ENCODE measurements around the gene TCFL5.

The TCFL5 gene

GRCh38 chr20:62814060-62814708, 47.4 kb downstream of the TCFL5 start:
- no peak overlapping the region for H3K27ac Mint-ChIP-seq
- no peak overlapping the region for H3K4me3 Mint-ChIP-seq
- H3K36me3 Mint-ChIP-seq: no peaks in the 10 kb centered on the region
- peaks cover 3% of the 10 kb centered on the region for H3K27me3 Mint-ChIP-seq
- no peaks in the 10 kb centered on the region for H3K9me3 Mint-ChIP-seq (ENCODE audit: low read depth)
- peaks cover 9% of the 10 kb centered on the region for H3K4me1 Mint-ChIP-seq (ENCODE audit: low read depth)

GRCh38 chr20:62813588-62813987, 48.0 kb downstream of the TCFL5 start:
- Mint-ChIP-seq H3K4me3 (no peak overlapping the region), H3K4me1 (ENCODE audit: low read depth) (peaks cover 9% of the 10 kb centered on the region), H3K27me3 (peaks cover 3% of the 10 kb centered on the region), H3K9me3 (ENCODE audit: low read depth) (no peaks in the 10 kb centered on the region), H3K27ac (no peak overlapping the region), H3K36me3 (no peaks in the 10 kb centered on the region)

- H3K36me3 Mint-ChIP-seq: no peaks in the 10 kb centered on the region
- peaks cover 3% of the 10 kb centered on the region for H3K27me3 Mint-ChIP-seq
- H3K4me3 Mint-ChIP-seq: no peak overlapping the region
- H3K9me3 Mint-ChIP-seq (ENCODE audit: low read depth): no peaks in the 10 kb centered on the region
- H3K4me1 Mint-ChIP-seq (ENCODE audit: low read depth): peaks cover 14% of the 10 kb centered on the region
- H3K27ac Mint-ChIP-seq: no peak overlapping the region
Observed at GRCh38 chr20:62812907-62813200, 48.8 kb downstream of the TCFL5 start.

GRCh38 chr20:62812181-62812906, 49.3 kb downstream of the TCFL5 start:
- Mint-ChIP-seq H3K4me3 (no peak overlapping the region), H3K27ac (no peak overlapping the region), H3K36me3 (no peaks in the 10 kb centered on the region), H3K9me3 (ENCODE audit: low read depth) (no peaks in the 10 kb centered on the region), H3K27me3 (peaks cover 3% of the 10 kb centered on the region), H3K4me1 (ENCODE audit: low read depth) (peaks cover 19% of the 10 kb centered on the region)

GRCh38 chr20:62811720-62812119, 49.9 kb downstream of the TCFL5 start:
- Mint-ChIP-seq H3K27me3 (peaks cover 3% of the 10 kb centered on the region), H3K4me1 (ENCODE audit: low read depth) (peaks cover 21% of the 10 kb centered on the region), H3K36me3 (no peaks in the 10 kb centered on the region), H3K27ac (no peak overlapping the region), H3K9me3 (ENCODE audit: low read depth) (no peaks in the 10 kb centered on the region), H3K4me3 (no peak overlapping the region)

GRCh38 chr20:62811320-62811719, 50.3 kb downstream of the TCFL5 start:
- Mint-ChIP-seq H3K4me1 (ENCODE audit: low read depth) (peaks cover 25% of the 10 kb centered on the region), H3K27ac (no peak overlapping the region), H3K36me3 (no peaks in the 10 kb centered on the region), H3K9me3 (ENCODE audit: low read depth) (no peaks in the 10 kb centered on the region), H3K4me3 (no peak overlapping the region), H3K27me3 (peaks cover 3% of the 10 kb centered on the region)

GRCh38 chr20:62809530-62810428, 51.8 kb downstream of the TCFL5 start:
- Mint-ChIP-seq H3K36me3 (no peaks in the 10 kb centered on the region), H3K4me1 (ENCODE audit: low read depth) (peaks cover 16% of the 10 kb centered on the region), H3K27me3 (no peaks in the 10 kb centered on the region), H3K27ac (no peak overlapping the region), H3K9me3 (ENCODE audit: low read depth) (no peaks in the 10 kb centered on the region), H3K4me3 (no peak overlapping the region)

GRCh38 chr20:62808211-62808865, 53.3 kb downstream of the TCFL5 start:
- H3K9me3 Mint-ChIP-seq (ENCODE audit: low read depth): no peaks in the 10 kb centered on the region
- H3K36me3 Mint-ChIP-seq: no peaks in the 10 kb centered on the region
- H3K4me3 Mint-ChIP-seq: peak overlapping the region; percentile 72
- H3K27ac Mint-ChIP-seq: no peak overlapping the region
- H3K4me1 Mint-ChIP-seq (ENCODE audit: low read depth): peaks cover 23% of the 10 kb centered on the region
- H3K27me3 Mint-ChIP-seq: no peaks in the 10 kb centered on the region

GRCh38 chr20:62807444-62808210, 54.0 kb downstream of the TCFL5 start:
- no peaks in the 10 kb centered on the region for H3K27me3 Mint-ChIP-seq
- no peaks in the 10 kb centered on the region for H3K9me3 Mint-ChIP-seq (ENCODE audit: low read depth)
- H3K4me1 Mint-ChIP-seq (ENCODE audit: low read depth): peaks cover 23% of the 10 kb centered on the region
- no peaks in the 10 kb centered on the region for H3K36me3 Mint-ChIP-seq
- H3K27ac Mint-ChIP-seq: peak overlapping the region; percentile 16
- H3K4me3 Mint-ChIP-seq: no peak overlapping the region

- H3K36me3 Mint-ChIP-seq: no peaks in the 10 kb centered on the region
- H3K4me1 Mint-ChIP-seq (ENCODE audit: low read depth): peaks cover 23% of the 10 kb centered on the region
- no peaks in the 10 kb centered on the region for H3K27me3 Mint-ChIP-seq
- H3K27ac Mint-ChIP-seq: peak overlapping the region; percentile 10
- H3K9me3 Mint-ChIP-seq (ENCODE audit: low read depth): no peaks in the 10 kb centered on the region
- peak overlapping the region; percentile 74 for H3K4me3 Mint-ChIP-seq
Observed at GRCh38 chr20:62806383-62807050, 55.1 kb downstream of the TCFL5 start.

- no peaks in the 10 kb centered on the region for H3K9me3 Mint-ChIP-seq (ENCODE audit: low read depth)
- peak overlapping the region; percentile 86 for H3K4me3 Mint-ChIP-seq
- H3K27ac Mint-ChIP-seq: peak overlapping the region; percentile 28
- H3K36me3 Mint-ChIP-seq: no peaks in the 10 kb centered on the region
- H3K4me1 Mint-ChIP-seq (ENCODE audit: low read depth): peaks cover 23% of the 10 kb centered on the region
- no peaks in the 10 kb centered on the region for H3K27me3 Mint-ChIP-seq
Observed at GRCh38 chr20:62805711-62806382, 55.8 kb downstream of the TCFL5 start.

- peaks cover 23% of the 10 kb centered on the region for H3K4me1 Mint-ChIP-seq (ENCODE audit: low read depth)
- H3K27ac Mint-ChIP-seq: no peak overlapping the region
- no peaks in the 10 kb centered on the region for H3K9me3 Mint-ChIP-seq (ENCODE audit: low read depth)
- H3K27me3 Mint-ChIP-seq: no peaks in the 10 kb centered on the region
- H3K4me3 Mint-ChIP-seq: peak overlapping the region; percentile 86
- H3K36me3 Mint-ChIP-seq: no peaks in the 10 kb centered on the region
Observed at GRCh38 chr20:62805155-62805710, 56.4 kb downstream of the TCFL5 start.

- H3K4me1 Mint-ChIP-seq (ENCODE audit: low read depth): peaks cover 23% of the 10 kb centered on the region
- no peaks in the 10 kb centered on the region for H3K9me3 Mint-ChIP-seq (ENCODE audit: low read depth)
- H3K27me3 Mint-ChIP-seq: no peaks in the 10 kb centered on the region
- peak within 1 kb of the TSS; percentile 95 for H3K27ac Mint-ChIP-seq
- H3K36me3 Mint-ChIP-seq: no peaks in the 10 kb centered on the region
- H3K4me3 Mint-ChIP-seq: peak within 1 kb of the TSS; percentile 93
Observed at GRCh38 chr20:62804627-62805154, 56.9 kb downstream of the TCFL5 start, which contains the start of gene OGFR. Gene OGFR (plus strand): TSS chr20:62804835. CDS start chr20:62804860, 25 bp downstream.

Data from activated naive CD8-positive, alpha-beta T cell (primary cell).